ENCODE measurements around the gene PTPRG. TPM values are rescaled to one million over a fixed set of nuclear protein-coding genes. Genes with fewer than 3 reads are reported as not detected.
A peak's percentile ranks its signal among the peaks of the same experiment; 100 is the strongest.

The PTPRG gene
- total and polyA plus RNA-seq, 2 experiments from 2014 or later = 8.5 to 34.9 TPM

- TF ChIP-seq EZH2phosphoT487 (IDR thresholded peaks at IDR 0.05; ENCODE audit: low read depth, severe bottlenecking, unreplicated experiment) (no peak), EZH2 (IDR thresholded peaks at IDR 0.05; ENCODE audit: borderline replicate concordance) (no peak), CTCF (IDR thresholded peaks at IDR 0.05; ENCODE audit: poor library complexity) (no peak)
- no peak overlapping the region for H3K4me2 ChIP-seq
Observed at GRCh38 chr3:61526308-61526707, 35.1 kb upstream of the PTPRG start.

GRCh38 chr3:61527011-61527410, 34.4 kb upstream of the PTPRG start:
- WGBS (ENCODE audit: low lambda C conversion rate, missing lambda C conversion rate) = 90% methylated on average over 8 of the region's 8 CpGs
- no peak for TF ChIP-seq EZH2 (IDR thresholded peaks at IDR 0.05; ENCODE audit: borderline replicate concordance)
- TF ChIP-seq EZH2phosphoT487 (IDR thresholded peaks at IDR 0.05; ENCODE audit: low read depth, severe bottlenecking, unreplicated experiment) = no peak
- no peak for TF ChIP-seq CTCF (IDR thresholded peaks at IDR 0.05; ENCODE audit: poor library complexity)
- Histone ChIP-seq H3K9me2 (replicated peaks; ENCODE audit: insufficient read depth) (no peaks in the 10 kb centered on the region), H3K9me3 (ENCODE audit: low read depth) (no peaks in the 10 kb centered on the region), H3K27me3 (no peaks in the 10 kb centered on the region), H2AFZ (no peak overlapping the region), H3K4me3 (no peak overlapping the region), H3K36me3 (replicated peaks; ENCODE audit: insufficient read depth, low read depth) (no peaks in the 10 kb centered on the region), H3K4me1 (ENCODE audit: insufficient read depth) (no peaks in the 10 kb centered on the region), H3K27ac (no peak overlapping the region), H3K79me2 (no peaks in the 10 kb centered on the region), H3K4me2 (no peak overlapping the region), H4K20me1 (ENCODE audit: insufficient read depth, poor library complexity, severe bottlenecking) (no peaks in the 10 kb centered on the region)
- no peak for DNase-seq (ENCODE audit: low spot score)

More at GRCh38 chr3:61526308-61526707, 35.1 kb upstream of the PTPRG start:
- Histone ChIP-seq H3K27me3 (no peaks in the 10 kb centered on the region), H2AFZ (no peak overlapping the region), H3K36me3 (replicated peaks; ENCODE audit: insufficient read depth, low read depth) (no peaks in the 10 kb centered on the region), H3K9me3 (ENCODE audit: low read depth) (no peaks in the 10 kb centered on the region), H4K20me1 (ENCODE audit: insufficient read depth, poor library complexity, severe bottlenecking) (no peaks in the 10 kb centered on the region), H3K79me2 (no peaks in the 10 kb centered on the region), H3K4me1 (ENCODE audit: insufficient read depth) (no peaks in the 10 kb centered on the region), H3K4me3 (no peak overlapping the region), H3K9me2 (replicated peaks; ENCODE audit: insufficient read depth) (no peaks in the 10 kb centered on the region), H3K27ac (no peak overlapping the region)
- 83% methylated on average over 5 of the region's 5 CpGs for WGBS (ENCODE audit: low lambda C conversion rate, missing lambda C conversion rate)
- no peak for DNase-seq (ENCODE audit: low spot score)

- Histone ChIP-seq H4K20me1 (ENCODE audit: insufficient read depth, poor library complexity, severe bottlenecking) (no peaks in the 10 kb centered on the region), H3K4me1 (ENCODE audit: insufficient read depth) (no peaks in the 10 kb centered on the region), H2AFZ (no peak overlapping the region), H3K4me3 (no peak overlapping the region), H3K9me3 (ENCODE audit: low read depth) (no peaks in the 10 kb centered on the region), H3K36me3 (replicated peaks; ENCODE audit: insufficient read depth, low read depth) (no peaks in the 10 kb centered on the region), H3K79me2 (no peaks in the 10 kb centered on the region), H3K27me3 (no peaks in the 10 kb centered on the region), H3K4me2 (no peak overlapping the region), H3K9me2 (replicated peaks; ENCODE audit: insufficient read depth) (no peaks in the 10 kb centered on the region), H3K27ac (no peak overlapping the region)
- peak; percentile 56 for DNase-seq (ENCODE audit: low spot score)
- 0% methylated on average over 1 of the region's 1 CpG for WGBS (ENCODE audit: low lambda C conversion rate, missing lambda C conversion rate)
- TF ChIP-seq CTCF (IDR thresholded peaks at IDR 0.05; ENCODE audit: poor library complexity) (peak; percentile 53), EZH2 (IDR thresholded peaks at IDR 0.05; ENCODE audit: borderline replicate concordance) (no peak)
Observed at GRCh38 chr3:61530355-61530754, 31.0 kb upstream of the PTPRG start.

- Histone ChIP-seq H2AFZ (no peak overlapping the region), H3K9me2 (replicated peaks; ENCODE audit: insufficient read depth) (no peaks in the 10 kb centered on the region), H3K4me2 (no peak overlapping the region), H3K79me2 (no peaks in the 10 kb centered on the region), H3K4me3 (no peak overlapping the region), H4K20me1 (ENCODE audit: insufficient read depth, poor library complexity, severe bottlenecking) (no peaks in the 10 kb centered on the region), H3K27me3 (no peaks in the 10 kb centered on the region), H3K27ac (no peak overlapping the region), H3K9me3 (ENCODE audit: low read depth) (no peaks in the 10 kb centered on the region), H3K4me1 (ENCODE audit: insufficient read depth) (no peaks in the 10 kb centered on the region), H3K36me3 (replicated peaks; ENCODE audit: insufficient read depth, low read depth) (no peaks in the 10 kb centered on the region)
- 48% methylated on average over 2 of the region's 2 CpGs for WGBS (ENCODE audit: low lambda C conversion rate, missing lambda C conversion rate)
- no peak for DNase-seq (ENCODE audit: low spot score)
- TF ChIP-seq CTCF (IDR thresholded peaks at IDR 0.05; ENCODE audit: poor library complexity) (no peak), EZH2 (IDR thresholded peaks at IDR 0.05; ENCODE audit: borderline replicate concordance) (no peak), EZH2phosphoT487 (IDR thresholded peaks at IDR 0.05; ENCODE audit: low read depth, severe bottlenecking, unreplicated experiment) (no peak)
Observed at GRCh38 chr3:61531528-61531927, 29.8 kb upstream of the PTPRG start.
